GM12878 (cell line): ENCODE data around the gene ZNF610. TPM values are rescaled to one million over a fixed set of nuclear protein-coding genes. Genes with fewer than 3 reads are reported as not detected.
A peak's percentile ranks its signal among the peaks of the same experiment; 100 is the strongest.

Source experiments
- ASH2L ChIP-seq: fragments of 300-600, 200-600 bp; sonication (generic); IDR thresholded peaks from 2 replicates; pipeline ENCODE4 v1.6.1; 2017; ENCODE audit warnings: low read depth, mild to moderate bottlenecking, borderline replicate concordance
- CHD1 ChIP-seq: IDR thresholded peaks from 2 replicates; pipeline ENCODE4 v1.6.1; 2012; ENCODE audit warnings: low read depth, low read length, improper control_type of control experiment
- CHD2 ChIP-seq: IDR thresholded peaks from 2 replicates; pipeline ENCODE4 v1.6.1; 2011; ENCODE audit warnings: low read depth, low read length, improper control_type of control experiment, borderline replicate concordance
- JUNB ChIP-seq: IDR thresholded peaks from 2 replicates; pipeline ENCODE4 v1.6.1; 2016; ENCODE audit warnings: antibody characterized with exemption, mild to moderate bottlenecking
- MXI1 ChIP-seq: fragments of 150-350 bp; IDR thresholded peaks from 2 replicates; pipeline ENCODE4 v1.6.1; 2011; ENCODE audit warnings: low read depth, mild to moderate bottlenecking, inconsistent platforms, low read length, improper control_type of control experiment
- NFYA ChIP-seq: IDR thresholded peaks from 2 replicates; pipeline ENCODE4 v1.6.1; 2011; ENCODE audit warnings: low read depth, mild to moderate bottlenecking, low read length, improper control_type of control experiment, borderline replicate concordance
- PAX8 ChIP-seq: fragments of 450-650 bp; IDR thresholded peaks from 2 replicates; pipeline ENCODE4 v1.6.1; 2017; ENCODE audit warnings: mild to moderate bottlenecking, moderate library complexity
- POLR2AphosphoS5 ChIP-seq: IDR thresholded peaks from 2 replicates; pipeline ENCODE4 v1.6.1; 2011; ENCODE audit warnings: mild to moderate bottlenecking, low read length, inconsistent platforms
- SMC3 ChIP-seq: IDR thresholded peaks from 2 replicates; pipeline ENCODE4 v1.6.1; 2011; ENCODE audit warnings: low read length, improper control_type of control experiment, borderline replicate concordance
- SUPT20H ChIP-seq: IDR thresholded peaks from 2 replicates; pipeline ENCODE4 v1.6.1; 2011; ENCODE audit warnings: low read depth, mild to moderate bottlenecking, low read length, moderate library complexity, borderline replicate concordance; ENCODE audit not compliant: control insufficient read depth
- TARDBP ChIP-seq: IDR thresholded peaks from 2 replicates; pipeline ENCODE4 v1.6.1; 2016; ENCODE audit warnings: borderline replicate concordance
- ZNF24 ChIP-seq: fragments of 450-650 bp; IDR thresholded peaks from 2 replicates; pipeline ENCODE4 v1.6.1; 2017; ENCODE audit warnings: antibody characterized with exemption, mild to moderate bottlenecking
- ZNF384 ChIP-seq: IDR thresholded peaks from 2 replicates; pipeline ENCODE4 v1.6.1; 2012; ENCODE audit warnings: low read depth, mild to moderate bottlenecking, low read length, improper control_type of control experiment, borderline replicate concordance
- polyA plus RNA-seq, 11 experiments: library from polyadenylated mRNA; depleted of rRNA in 4 of 11; unstranded in 6 of 11; stranded (reverse) in 5 of 11; fragments of >200 nt; fragmentation: Nextera tagmentation in 4 of 11; fragmentation: Illumina TruSeq in 1 of 11; extraction: Ambion mirVana in 4 of 11; extraction: Trizol in 1 of 11; gene quantifications; 1 replicate in 1 of 11; 2 replicates in 10 of 11; pipeline versions ENCODE4 v1.2.1 to v1.2.3, GENCODE V29; 2011 to 2016; ENCODE audit warnings: inconsistent platforms in 2 of 11, missing spikeins in 2 of 11, low read depth in 1 of 11
- total RNA-seq, 4 experiments: library from RNA; depleted of rRNA in 3 of 4; stranded (reverse); fragments of >200 nt in 3 of 4; fragmentation: Illumina TruSeq in 1 of 4; extraction: Trizol in 1 of 4; gene quantifications; 2 replicates each; pipeline versions ENCODE4 v1.2.1 to v1.2.3, GENCODE V29; 2013 to 2021
- TF ChIP-seq, protein P1 (sequence below): fragments of 450-650 bp; IDR thresholded peaks from 2 replicates; pipeline ENCODE4 v1.6.1; 2018; ENCODE audit warnings: borderline replicate concordance, mild to moderate bottlenecking; ENCODE audit not compliant: partially characterized antibody
- TF ChIP-seq, protein P2 (sequence below): fragments of 150-350 bp; IDR thresholded peaks from 2 replicates; pipeline ENCODE4 v1.6.1; 2016; ENCODE audit warnings: low read depth, low read length
- TF ChIP-seq, protein P3 (sequence below): fragments of 450-650 bp; IDR thresholded peaks from 2 replicates; pipeline ENCODE4 v1.6.1; 2014; ENCODE audit warnings: mild to moderate bottlenecking
- TF ChIP-seq, protein P4 (sequence below): fragments of 450-650 bp; IDR thresholded peaks from 2 replicates; pipeline ENCODE4 v1.6.1; 2016; ENCODE audit warnings: mild to moderate bottlenecking, moderate library complexity, borderline replicate concordance

ZNF610 gene
- total and polyA plus RNA-seq, 10 of the 15 experiments (the other 5 are each of a cell fraction or from before 2014, with no cell fraction given), result 0.11 to 1.2 (median 0.53) TPM

DNA sequence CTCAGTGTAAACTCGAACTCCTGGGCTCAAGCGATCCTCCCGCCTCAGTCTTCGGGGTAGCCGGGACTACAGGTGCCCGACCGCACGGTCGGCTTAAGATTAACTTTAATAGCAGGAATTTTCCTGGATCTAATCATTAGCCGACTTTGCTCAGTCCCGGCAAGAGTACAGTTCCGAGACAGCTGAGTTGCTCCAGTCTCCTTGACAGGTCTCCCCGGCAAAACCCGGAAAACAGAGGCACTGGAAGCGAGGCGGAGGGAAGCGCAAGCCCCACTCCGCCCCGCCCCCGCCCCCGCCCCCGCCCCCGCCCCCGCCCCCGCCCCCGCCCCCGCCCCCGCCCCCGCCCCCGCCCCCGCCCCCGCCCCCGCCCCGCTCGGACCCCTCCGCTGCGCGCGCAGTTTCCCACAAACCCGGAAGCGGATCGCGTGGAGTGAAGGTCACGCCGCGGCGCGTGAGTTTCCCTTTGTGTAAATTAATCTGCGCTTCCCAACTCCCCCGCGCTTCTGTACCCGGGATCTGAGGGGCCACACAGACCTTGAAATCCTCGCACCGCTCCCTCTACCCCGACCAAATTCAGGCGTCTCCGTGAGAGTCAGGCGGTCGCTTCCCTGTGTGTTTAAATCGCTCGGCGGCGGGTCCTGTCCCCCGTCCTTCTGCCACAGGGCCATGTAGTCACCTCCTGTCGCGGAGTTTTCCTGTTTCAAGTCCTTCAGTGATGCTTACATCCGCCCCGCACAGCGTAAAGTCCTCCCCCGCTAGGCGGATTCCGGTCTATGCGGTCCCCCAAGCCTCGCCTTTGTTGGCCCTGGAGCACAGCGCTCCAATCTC, 39.1 kb upstream of the ZNF610 start, which contains the start of gene ZNF480 (continued):
- TF ChIP-seq, protein P1, sequence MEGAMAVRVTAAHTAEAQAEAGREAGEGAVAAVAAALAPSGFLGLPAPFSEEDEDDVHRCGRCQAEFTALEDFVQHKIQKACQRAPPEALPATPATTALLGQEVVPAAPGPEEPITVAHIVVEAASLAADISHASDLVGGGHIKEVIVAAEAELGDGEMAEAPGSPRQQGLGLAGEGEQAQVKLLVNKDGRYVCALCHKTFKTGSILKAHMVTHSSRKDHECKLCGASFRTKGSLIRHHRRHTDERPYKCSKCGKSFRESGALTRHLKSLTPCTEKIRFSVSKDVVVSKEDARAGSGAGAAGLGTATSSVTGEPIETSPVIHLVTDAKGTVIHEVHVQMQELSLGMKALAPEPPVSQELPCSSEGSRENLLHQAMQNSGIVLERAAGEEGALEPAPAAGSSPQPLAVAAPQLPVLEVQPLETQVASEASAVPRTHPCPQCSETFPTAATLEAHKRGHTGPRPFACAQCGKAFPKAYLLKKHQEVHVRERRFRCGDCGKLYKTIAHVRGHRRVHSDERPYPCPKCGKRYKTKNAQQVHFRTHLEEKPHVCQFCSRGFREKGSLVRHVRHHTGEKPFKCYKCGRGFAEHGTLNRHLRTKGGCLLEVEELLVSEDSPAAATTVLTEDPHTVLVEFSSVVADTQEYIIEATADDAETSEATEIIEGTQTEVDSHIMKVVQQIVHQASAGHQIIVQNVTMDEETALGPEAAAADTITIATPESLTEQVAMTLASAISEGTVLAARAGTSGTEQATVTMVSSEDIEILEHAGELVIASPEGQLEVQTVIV, result no peak
- TF ChIP-seq CHD2 (0 out of 2 replicates have a peak, but pooled peaks have one; percentile 22), SMC3 (no peak), MXI1 (peak; percentile 34), JUNB (no peak), TARDBP (no peak), POLR2AphosphoS5 (peak; percentile 65; the same call in 1 of the 2 replicates), NFYA (no peak), PAX8 (no peak), ZNF24 (no peak), ASH2L (no peak), SUPT20H (no peak), ZNF384 (no peak), CHD1 (no peak)
- TF ChIP-seq, protein P2, sequence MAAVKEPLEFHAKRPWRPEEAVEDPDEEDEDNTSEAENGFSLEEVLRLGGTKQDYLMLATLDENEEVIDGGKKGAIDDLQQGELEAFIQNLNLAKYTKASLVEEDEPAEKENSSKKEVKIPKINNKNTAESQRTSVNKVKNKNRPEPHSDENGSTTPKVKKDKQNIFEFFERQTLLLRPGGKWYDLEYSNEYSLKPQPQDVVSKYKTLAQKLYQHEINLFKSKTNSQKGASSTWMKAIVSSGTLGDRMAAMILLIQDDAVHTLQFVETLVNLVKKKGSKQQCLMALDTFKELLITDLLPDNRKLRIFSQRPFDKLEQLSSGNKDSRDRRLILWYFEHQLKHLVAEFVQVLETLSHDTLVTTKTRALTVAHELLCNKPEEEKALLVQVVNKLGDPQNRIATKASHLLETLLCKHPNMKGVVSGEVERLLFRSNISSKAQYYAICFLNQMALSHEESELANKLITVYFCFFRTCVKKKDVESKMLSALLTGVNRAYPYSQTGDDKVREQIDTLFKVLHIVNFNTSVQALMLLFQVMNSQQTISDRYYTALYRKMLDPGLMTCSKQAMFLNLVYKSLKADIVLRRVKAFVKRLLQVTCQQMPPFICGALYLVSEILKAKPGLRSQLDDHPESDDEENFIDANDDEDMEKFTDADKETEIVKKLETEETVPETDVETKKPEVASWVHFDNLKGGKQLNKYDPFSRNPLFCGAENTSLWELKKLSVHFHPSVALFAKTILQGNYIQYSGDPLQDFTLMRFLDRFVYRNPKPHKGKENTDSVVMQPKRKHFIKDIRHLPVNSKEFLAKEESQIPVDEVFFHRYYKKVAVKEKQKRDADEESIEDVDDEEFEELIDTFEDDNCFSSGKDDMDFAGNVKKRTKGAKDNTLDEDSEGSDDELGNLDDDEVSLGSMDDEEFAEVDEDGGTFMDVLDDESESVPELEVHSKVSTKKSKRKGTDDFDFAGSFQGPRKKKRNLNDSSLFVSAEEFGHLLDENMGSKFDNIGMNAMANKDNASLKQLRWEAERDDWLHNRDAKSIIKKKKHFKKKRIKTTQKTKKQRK, result no peak
- TF ChIP-seq, protein P3, sequence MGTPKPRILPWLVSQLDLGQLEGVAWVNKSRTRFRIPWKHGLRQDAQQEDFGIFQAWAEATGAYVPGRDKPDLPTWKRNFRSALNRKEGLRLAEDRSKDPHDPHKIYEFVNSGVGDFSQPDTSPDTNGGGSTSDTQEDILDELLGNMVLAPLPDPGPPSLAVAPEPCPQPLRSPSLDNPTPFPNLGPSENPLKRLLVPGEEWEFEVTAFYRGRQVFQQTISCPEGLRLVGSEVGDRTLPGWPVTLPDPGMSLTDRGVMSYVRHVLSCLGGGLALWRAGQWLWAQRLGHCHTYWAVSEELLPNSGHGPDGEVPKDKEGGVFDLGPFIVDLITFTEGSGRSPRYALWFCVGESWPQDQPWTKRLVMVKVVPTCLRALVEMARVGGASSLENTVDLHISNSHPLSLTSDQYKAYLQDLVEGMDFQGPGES, result no peak
- TF ChIP-seq, protein P4, sequence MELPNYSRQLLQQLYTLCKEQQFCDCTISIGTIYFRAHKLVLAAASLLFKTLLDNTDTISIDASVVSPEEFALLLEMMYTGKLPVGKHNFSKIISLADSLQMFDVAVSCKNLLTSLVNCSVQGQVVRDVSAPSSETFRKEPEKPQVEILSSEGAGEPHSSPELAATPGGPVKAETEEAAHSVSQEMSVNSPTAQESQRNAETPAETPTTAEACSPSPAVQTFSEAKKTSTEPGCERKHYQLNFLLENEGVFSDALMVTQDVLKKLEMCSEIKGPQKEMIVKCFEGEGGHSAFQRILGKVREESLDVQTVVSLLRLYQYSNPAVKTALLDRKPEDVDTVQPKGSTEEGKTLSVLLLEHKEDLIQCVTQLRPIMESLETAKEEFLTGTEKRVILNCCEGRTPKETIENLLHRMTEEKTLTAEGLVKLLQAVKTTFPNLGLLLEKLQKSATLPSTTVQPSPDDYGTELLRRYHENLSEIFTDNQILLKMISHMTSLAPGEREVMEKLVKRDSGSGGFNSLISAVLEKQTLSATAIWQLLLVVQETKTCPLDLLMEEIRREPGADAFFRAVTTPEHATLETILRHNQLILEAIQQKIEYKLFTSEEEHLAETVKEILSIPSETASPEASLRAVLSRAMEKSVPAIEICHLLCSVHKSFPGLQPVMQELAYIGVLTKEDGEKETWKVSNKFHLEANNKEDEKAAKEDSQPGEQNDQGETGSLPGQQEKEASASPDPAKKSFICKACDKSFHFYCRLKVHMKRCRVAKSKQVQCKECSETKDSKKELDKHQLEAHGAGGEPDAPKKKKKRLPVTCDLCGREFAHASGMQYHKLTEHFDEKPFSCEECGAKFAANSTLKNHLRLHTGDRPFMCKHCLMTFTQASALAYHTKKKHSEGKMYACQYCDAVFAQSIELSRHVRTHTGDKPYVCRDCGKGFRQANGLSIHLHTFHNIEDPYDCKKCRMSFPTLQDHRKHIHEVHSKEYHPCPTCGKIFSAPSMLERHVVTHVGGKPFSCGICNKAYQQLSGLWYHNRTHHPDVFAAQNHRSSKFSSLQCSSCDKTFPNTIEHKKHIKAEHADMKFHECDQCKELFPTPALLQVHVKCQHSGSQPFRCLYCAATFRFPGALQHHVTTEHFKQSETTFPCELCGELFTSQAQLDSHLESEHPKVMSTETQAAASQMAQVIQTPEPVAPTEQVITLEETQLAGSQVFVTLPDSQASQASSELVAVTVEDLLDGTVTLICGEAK, result peak; percentile 48; the same call in 1 of the 2 replicates
